ENCODE data around the gene DRD4.

DRD4 gene

GRCh38 chr11:605286-606129, 31.6 kb upstream of the DRD4 start:
- TF ChIP-seq GATA2 (IDR thresholded peaks at IDR 0.05; ENCODE audit: low read depth, low read length) (no peak), GATA3 (IDR thresholded peaks at IDR 0.05; ENCODE audit: low read depth, low read length) (no peak)

GRCh38 chr11:606245-606644, 30.8 kb upstream of the DRD4 start:
- TF ChIP-seq GATA3 (IDR thresholded peaks at IDR 0.05; ENCODE audit: low read depth, low read length) (no peak), GATA2 (IDR thresholded peaks at IDR 0.05; ENCODE audit: low read depth, low read length) (no peak)

GRCh38 chr11:607020-607780, 29.9 kb upstream of the DRD4 start:
- TF ChIP-seq GATA3 (IDR thresholded peaks at IDR 0.05; ENCODE audit: low read depth, low read length) (no peak), GATA2 (IDR thresholded peaks at IDR 0.05; ENCODE audit: low read depth, low read length) (no peak)

GRCh38 chr11:607971-608659, 29.0 kb upstream of the DRD4 start:
- TF ChIP-seq GATA2 (IDR thresholded peaks at IDR 0.05; ENCODE audit: low read depth, low read length) (no peak), GATA3 (IDR thresholded peaks at IDR 0.05; ENCODE audit: low read depth, low read length) (no peak)

- TF ChIP-seq GATA2 (IDR thresholded peaks at IDR 0.05; ENCODE audit: low read depth, low read length) (no peak), GATA3 (IDR thresholded peaks at IDR 0.05; ENCODE audit: low read depth, low read length) (no peak)
These were observed 28.2 kb upstream of the DRD4 start for GRCh38 chr11:608791-609251.

GRCh38 chr11:609341-609811, 27.7 kb upstream of the DRD4 start:
- TF ChIP-seq GATA2 (IDR thresholded peaks at IDR 0.05; ENCODE audit: low read depth, low read length) (no peak), GATA3 (IDR thresholded peaks at IDR 0.05; ENCODE audit: low read depth, low read length) (no peak)

GRCh38 chr11:610146-610801, 26.8 kb upstream of the DRD4 start:
- TF ChIP-seq GATA2 (IDR thresholded peaks at IDR 0.05; ENCODE audit: low read depth, low read length) (no peak), GATA3 (IDR thresholded peaks at IDR 0.05; ENCODE audit: low read depth, low read length) (no peak)

GRCh38 chr11:611001-611996, 25.8 kb upstream of the DRD4 start:
- no peak for TF ChIP-seq GATA3 (IDR thresholded peaks at IDR 0.05; ENCODE audit: low read depth, low read length)
- no peak for TF ChIP-seq GATA2 (IDR thresholded peaks at IDR 0.05; ENCODE audit: low read depth, low read length)

GRCh38 chr11:612201-612960, 24.7 kb upstream of the DRD4 start:
- no peak for TF ChIP-seq GATA2 (IDR thresholded peaks at IDR 0.05; ENCODE audit: low read depth, low read length)
- TF ChIP-seq GATA3 (IDR thresholded peaks at IDR 0.05; ENCODE audit: low read depth, low read length) = no peak

- TF ChIP-seq GATA3 (IDR thresholded peaks at IDR 0.05; ENCODE audit: low read depth, low read length) (no peak), GATA2 (IDR thresholded peaks at IDR 0.05; ENCODE audit: low read depth, low read length) (no peak)
These were observed 24.1 kb upstream of the DRD4 start for GRCh38 chr11:612961-613300.

- no peak for TF ChIP-seq GATA2 (IDR thresholded peaks at IDR 0.05; ENCODE audit: low read depth, low read length)
- no peak for TF ChIP-seq GATA3 (IDR thresholded peaks at IDR 0.05; ENCODE audit: low read depth, low read length)
These were observed 23.6 kb upstream of the DRD4 start for GRCh38 chr11:613369-613968.
